RWPE2 (cell line): Measurements from ENCODE around the gene MAU2.

Experiments used
- ATAC-seq: fragments of 200-7000 bp; cut with Tn5 transposase; 3 replicates; pipeline ENCODE4 v1.9.1; 2021; ENCODE audit warnings: low read depth
- DNase-seq: peaks from one replicate; pipeline ENCODE4 v3.0.0-alpha.2; 2020; ENCODE audit warnings: low spot score
- H3K27ac ChIP-seq: fragments of 450-650 bp; 2 replicates; pipeline ENCODE4 v1.5.1; 2017; ENCODE audit warnings: mild to moderate bottlenecking; ENCODE audit not compliant: poor library complexity, severe bottlenecking
- H3K27me3 ChIP-seq: fragments of 250-450 bp; sonication (Bioruptor Pico); 2 replicates; pipeline ENCODE4 v1.5.1; 2021; ENCODE audit warnings: mild to moderate bottlenecking, moderate library complexity; ENCODE audit not compliant: insufficient read depth, poor library complexity, severe bottlenecking
- H3K36me3 ChIP-seq: fragments of 250-450 bp; sonication (Bioruptor Pico); 2 replicates; pipeline ENCODE4 v1.5.1; 2020; ENCODE audit warnings: low read depth, mild to moderate bottlenecking, moderate library complexity
- H3K4me1 ChIP-seq: fragments of 250-450 bp; sonication (Bioruptor Pico); 2 replicates; pipeline ENCODE4 v1.5.1; 2021; ENCODE audit warnings: mild to moderate bottlenecking, moderate library complexity; ENCODE audit not compliant: insufficient read depth, poor library complexity, severe bottlenecking
- H3K4me3 ChIP-seq: fragments of 250-450 bp; sonication (Bioruptor Pico); 2 replicates; pipeline ENCODE4 v1.5.1; 2021; ENCODE audit warnings: mild to moderate bottlenecking, moderate library complexity; ENCODE audit not compliant: severe bottlenecking
- H3K9me3 ChIP-seq: fragments of 250-450 bp; sonication (Bioruptor Pico); 2 replicates; pipeline ENCODE4 v1.5.1; 2021; ENCODE audit warnings: mild to moderate bottlenecking, moderate library complexity; ENCODE audit not compliant: severe bottlenecking
- TF ChIP-seq, protein P1 (sequence below): fragments of 450-650 bp; IDR thresholded peaks from one replicate; pipeline ENCODE4 v1.5.1; 2017; ENCODE audit warnings: mild to moderate bottlenecking, moderate library complexity; ENCODE audit not compliant: poor library complexity, severe bottlenecking

The MAU2 gene

DNA sequence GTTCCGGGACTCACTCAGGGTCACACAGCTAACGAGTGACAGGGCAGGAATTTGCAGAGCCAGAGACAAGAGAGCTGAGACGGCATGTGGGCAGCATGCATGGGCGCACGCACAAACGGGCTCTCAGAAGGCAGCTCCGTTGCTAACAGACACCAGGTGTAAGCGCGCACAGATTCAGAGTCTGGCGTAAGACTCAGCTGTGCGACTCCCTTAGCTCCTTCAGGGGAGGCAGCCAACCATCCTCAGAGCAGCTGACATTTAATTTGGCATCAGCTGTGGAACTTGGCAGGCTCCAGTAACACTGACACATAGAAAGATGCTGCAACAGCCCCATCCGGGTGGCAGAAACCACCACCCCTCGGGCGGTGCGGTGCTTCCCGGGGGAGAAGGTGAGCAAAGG, 40.1 kb upstream of the MAU2 start:
- TF ChIP-seq, protein P1, sequence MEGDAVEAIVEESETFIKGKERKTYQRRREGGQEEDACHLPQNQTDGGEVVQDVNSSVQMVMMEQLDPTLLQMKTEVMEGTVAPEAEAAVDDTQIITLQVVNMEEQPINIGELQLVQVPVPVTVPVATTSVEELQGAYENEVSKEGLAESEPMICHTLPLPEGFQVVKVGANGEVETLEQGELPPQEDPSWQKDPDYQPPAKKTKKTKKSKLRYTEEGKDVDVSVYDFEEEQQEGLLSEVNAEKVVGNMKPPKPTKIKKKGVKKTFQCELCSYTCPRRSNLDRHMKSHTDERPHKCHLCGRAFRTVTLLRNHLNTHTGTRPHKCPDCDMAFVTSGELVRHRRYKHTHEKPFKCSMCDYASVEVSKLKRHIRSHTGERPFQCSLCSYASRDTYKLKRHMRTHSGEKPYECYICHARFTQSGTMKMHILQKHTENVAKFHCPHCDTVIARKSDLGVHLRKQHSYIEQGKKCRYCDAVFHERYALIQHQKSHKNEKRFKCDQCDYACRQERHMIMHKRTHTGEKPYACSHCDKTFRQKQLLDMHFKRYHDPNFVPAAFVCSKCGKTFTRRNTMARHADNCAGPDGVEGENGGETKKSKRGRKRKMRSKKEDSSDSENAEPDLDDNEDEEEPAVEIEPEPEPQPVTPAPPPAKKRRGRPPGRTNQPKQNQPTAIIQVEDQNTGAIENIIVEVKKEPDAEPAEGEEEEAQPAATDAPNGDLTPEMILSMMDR, result no peak

DNA sequence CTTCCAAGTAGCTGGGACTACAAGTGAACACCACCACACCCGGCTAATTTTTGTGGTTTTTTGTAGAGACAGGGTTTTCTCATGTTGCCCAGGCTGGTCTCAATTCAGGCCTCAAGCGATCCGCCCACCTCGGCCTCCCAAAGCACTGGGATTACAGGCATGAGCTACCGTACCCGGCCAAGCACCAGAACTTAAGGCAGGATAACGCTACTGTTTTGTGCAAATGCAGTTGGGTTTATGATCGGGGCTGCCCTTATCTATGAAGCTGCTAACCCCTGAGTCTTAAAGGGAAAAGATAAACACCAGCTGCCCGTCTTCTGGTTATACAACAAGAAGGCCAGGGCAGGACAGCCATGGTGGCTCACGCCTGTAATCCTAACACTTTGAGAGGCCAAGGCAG, 34.9 kb upstream of the MAU2 start:
- peaks cover 54% of the 10 kb centered on the region for H3K36me3 ChIP-seq
- H3K27ac ChIP-seq, result no peak overlapping the region
- no peak overlapping the region for H3K4me3 ChIP-seq
- no peak for ATAC-seq
- no peaks in the 10 kb centered on the region for H3K27me3 ChIP-seq
- DNase-seq, result no peak
- no peaks in the 10 kb centered on the region for H3K9me3 ChIP-seq
- TF ChIP-seq, protein P1, result no peak
- H3K4me1 ChIP-seq, result no peaks in the 10 kb centered on the region

More for the DNA sequence above, 40.1 kb upstream of the MAU2 start:
- no peaks in the 10 kb centered on the region for H3K4me1 ChIP-seq
- H3K27me3 ChIP-seq, result no peaks in the 10 kb centered on the region
- ATAC-seq (no peak), DNase-seq (no peak)
- H3K9me3 ChIP-seq, result no peaks in the 10 kb centered on the region
- H3K36me3 ChIP-seq, result peaks cover 24% of the 10 kb centered on the region
- no peak overlapping the region for H3K27ac ChIP-seq
- no peak overlapping the region for H3K4me3 ChIP-seq

DNA sequence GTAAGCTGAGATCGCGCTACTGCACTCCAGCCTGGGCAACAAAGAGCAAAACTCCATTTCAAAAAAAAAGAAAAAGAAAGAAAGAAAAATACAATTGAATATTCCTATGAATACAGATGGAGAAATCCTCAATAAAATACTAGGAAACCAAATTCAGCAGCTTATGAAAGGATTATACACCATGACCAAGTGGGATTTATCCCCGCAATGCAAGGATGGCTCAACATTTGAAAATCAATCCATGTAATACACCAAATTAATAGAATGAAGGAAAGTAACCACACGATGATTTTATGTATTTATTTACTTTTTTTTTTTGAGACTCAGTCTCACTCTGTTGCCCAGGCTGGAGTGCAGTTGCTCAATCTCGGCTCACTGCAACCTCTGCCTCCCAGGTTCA, 28.0 kb upstream of the MAU2 start:
- Histone ChIP-seq H3K4me3 (no peak overlapping the region), H3K27me3 (no peaks in the 10 kb centered on the region), H3K36me3 (peaks cover 58% of the 10 kb centered on the region), H3K4me1 (no peaks in the 10 kb centered on the region), H3K9me3 (no peaks in the 10 kb centered on the region), H3K27ac (no peak overlapping the region)
- TF ChIP-seq, protein P1, result no peak
- ATAC-seq (no peak), DNase-seq (no peak)

DNA sequence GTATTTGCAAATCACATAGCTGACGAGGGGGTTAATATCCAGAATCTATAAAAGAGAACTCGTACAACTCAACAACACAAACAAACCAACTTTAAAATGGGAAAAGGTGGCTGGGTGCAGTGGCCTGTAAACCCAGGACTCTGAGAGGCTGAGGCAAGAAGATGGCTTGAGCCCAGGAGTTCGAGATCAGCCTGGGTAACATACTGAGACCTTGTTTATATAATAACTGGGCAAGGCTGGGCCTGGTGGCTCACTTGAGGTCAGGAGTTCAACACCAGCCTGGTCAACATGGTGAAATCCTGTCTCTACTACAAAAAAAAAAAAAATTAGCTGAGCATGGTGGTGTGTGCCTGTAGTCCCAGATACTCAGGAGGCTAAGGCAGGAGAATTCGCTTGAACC, 25.7 kb upstream of the MAU2 start:
- Histone ChIP-seq H3K36me3 (peaks cover 41% of the 10 kb centered on the region), H3K27ac (no peak overlapping the region), H3K27me3 (no peaks in the 10 kb centered on the region), H3K9me3 (no peaks in the 10 kb centered on the region), H3K4me1 (no peaks in the 10 kb centered on the region), H3K4me3 (no peak overlapping the region)
- ATAC-seq (no peak), DNase-seq (no peak)
- TF ChIP-seq, protein P1, result no peak

DNA sequence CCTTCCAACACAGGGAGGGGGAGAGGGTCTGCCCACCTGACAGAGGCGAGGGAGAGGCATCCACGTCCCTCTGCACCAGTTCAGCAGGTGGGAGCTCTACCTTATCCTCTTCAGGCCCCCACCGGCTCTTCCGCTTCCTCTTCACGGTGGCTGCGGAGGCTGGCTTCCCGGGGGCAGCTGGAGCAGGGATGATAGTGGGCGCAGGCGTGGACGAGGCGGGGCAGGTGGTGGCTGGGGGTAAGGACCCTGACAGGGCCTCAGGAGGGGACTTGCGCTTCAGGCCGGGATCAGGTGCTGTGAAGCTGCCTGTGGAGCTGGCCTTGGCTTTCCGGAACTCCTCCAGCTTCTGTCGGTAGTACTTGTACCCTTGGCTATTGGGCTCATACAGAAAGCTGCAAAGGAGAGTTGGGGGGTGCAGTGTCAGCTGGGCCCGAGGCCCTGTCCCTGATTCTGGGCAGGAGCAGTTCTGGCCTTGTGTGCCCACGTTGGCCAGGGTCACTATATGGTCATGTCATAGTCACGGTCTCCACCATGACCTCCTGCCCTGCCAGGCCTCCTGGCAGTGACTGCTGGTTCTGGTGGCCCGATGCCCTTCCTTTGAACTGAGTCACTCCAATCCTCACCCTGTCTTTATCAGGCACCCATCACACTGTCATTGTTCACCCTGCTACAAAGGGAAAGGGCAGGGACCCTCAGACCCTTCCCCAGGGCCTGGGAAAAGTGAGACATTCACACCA, 23.5 kb upstream of the MAU2 start:
- peaks cover 25% of the 10 kb centered on the region for H3K36me3 ChIP-seq
- DNase-seq, result no peak

More for the DNA sequence above, 23.5 kb upstream of the MAU2 start:
- Histone ChIP-seq H3K4me1 (no peaks in the 10 kb centered on the region), H3K27me3 (no peaks in the 10 kb centered on the region), H3K9me3 (no peaks in the 10 kb centered on the region), H3K4me3 (no peak overlapping the region), H3K27ac (no peak overlapping the region)
- ATAC-seq, result no peak
- TF ChIP-seq, protein P1, result no peak
